Measurements from ENCODE around the gene ENPP3.

- no peak for TF ChIP-seq CHD2 (IDR thresholded peaks at IDR 0.05; ENCODE audit: low read depth, low read length)
- peak; percentile 77; the same call in 1 of the 2 replicates for TF ChIP-seq ZNF607 (CRISPR knock-in tag; IDR thresholded peaks at IDR 0.05; ENCODE audit: borderline replicate concordance)
- TF ChIP-seq IRF1 (CRISPR knock-in tag; IDR thresholded peaks at IDR 0.05; ENCODE audit: low read depth), result no peak
- TF ChIP-seq MXI1 (IDR thresholded peaks at IDR 0.05; ENCODE audit: borderline replicate concordance, low read depth, low read length), result peak; percentile 48; the same call in 1 of the 3 replicates
- no peak for TF ChIP-seq NFE2L1 (CRISPR knock-in tag; IDR thresholded peaks at IDR 0.05; ENCODE audit: borderline replicate concordance)
- TF ChIP-seq CTCF (CRISPR knock-in tag; IDR thresholded peaks at IDR 0.05), result no peak
- TF ChIP-seq PCBP1 (IDR thresholded peaks at IDR 0.05; ENCODE audit: borderline replicate concordance, low read depth, low read length), result no peak
- peak; percentile 100 for TF ChIP-seq FOXP4 (CRISPR knock-in tag; IDR thresholded peaks at IDR 0.05)
Observed at GRCh38 chr6:131754715-131755567, 117.8 kb downstream of the ENPP3 start.
